Stimulated activated naive CD4-positive, alpha-beta T cell (primary cell): ENCODE results near the gene RRM2.

ENCODE experiments used
- DNase-seq, 6 experiments: peaks; one replicate each; lab custom pipeline; 2025; lab: John Stamatoyannopoulos, UW

RRM2 gene

GRCh38 chr2:10158681-10159080 lies 36.1 kb downstream of the RRM2 start:
- no peak for DNase-seq

- DNase-seq = no peak
Measured at GRCh38 chr2:10159086-10159485, 36.5 kb downstream of the RRM2 start.

GRCh38 chr2:10159581-10160131 lies 37.1 kb downstream of the RRM2 start:
- DNase-seq = no peak

GRCh38 chr2:10160203-10160955 lies 37.8 kb downstream of the RRM2 start:
- no peak for DNase-seq

- no peak for DNase-seq
Measured at GRCh38 chr2:10161206-10161931, 38.8 kb downstream of the RRM2 start.

GRCh38 chr2:10161961-10162441 lies 39.5 kb downstream of the RRM2 start:
- no peak for DNase-seq

- DNase-seq = no peak
Measured at GRCh38 chr2:10162586-10163497, 40.3 kb downstream of the RRM2 start.

GRCh38 chr2:10163498-10164486 lies 41.3 kb downstream of the RRM2 start:
- no peak for DNase-seq

GRCh38 chr2:10164601-10165000 lies 42.1 kb downstream of the RRM2 start:
- DNase-seq = no peak

GRCh38 chr2:10165282-10165681 lies 42.7 kb downstream of the RRM2 start:
- DNase-seq = no peak

GRCh38 chr2:10165861-10166675 lies 43.5 kb downstream of the RRM2 start:
- no peak for DNase-seq

- DNase-seq = no peak
Measured at GRCh38 chr2:10166676-10167292, 44.2 kb downstream of the RRM2 start.

- DNase-seq = no peak
Measured at GRCh38 chr2:10167316-10167715, 44.8 kb downstream of the RRM2 start.

- DNase-seq = no peak
Measured at GRCh38 chr2:10168221-10168620, 45.7 kb downstream of the RRM2 start.

- DNase-seq = no peak
Measured at GRCh38 chr2:10169053-10169578, 46.6 kb downstream of the RRM2 start.

- no peak for DNase-seq
Measured at GRCh38 chr2:10169581-10169980, 47.0 kb downstream of the RRM2 start.

GRCh38 chr2:10170256-10170655 lies 47.7 kb downstream of the RRM2 start:
- DNase-seq = no peak

- DNase-seq = no peak
Measured at GRCh38 chr2:10171006-10171800, 48.7 kb downstream of the RRM2 start.
